Neural cell (in vitro differentiated cells): ENCODE results near the gene SUMO2.

Experiments used
- CTCF ChIP-seq: fragments of 450-650 bp; IDR thresholded peaks from 2 replicates; pipeline ENCODE4 v1.5.1; 2014; ENCODE audit warnings: antibody characterized with exemption, mild to moderate bottlenecking, moderate library complexity; ENCODE audit not compliant: poor library complexity, severe bottlenecking
- EP300 ChIP-seq: fragments of 450-650 bp; conservative IDR thresholded peaks from 2 replicates; pipeline ENCODE4 v1.6.1; 2014; ENCODE audit warnings: antibody characterized with exemption, mild to moderate bottlenecking, moderate library complexity; ENCODE audit not compliant: poor library complexity, severe bottlenecking
- EZH2 ChIP-seq: fragments of 200-600, 300-800 bp; shearing (Covaris generic), sonication (generic); IDR thresholded peaks from 2 replicates; pipeline ENCODE4 v1.6.1; 2014; ENCODE audit warnings: antibody characterized with exemption, low read length, borderline replicate concordance, mild to moderate bottlenecking; ENCODE audit not compliant: insufficient read depth, poor library complexity, severe bottlenecking
- POLR2AphosphoS5 ChIP-seq: IDR thresholded peaks from 2 replicates; pipeline ENCODE4 v1.6.1; 2012
- REST ChIP-seq: IDR thresholded peaks from 2 replicates; pipeline ENCODE4 v1.6.1; 2012; ENCODE audit warnings: borderline replicate concordance
- TAF1 ChIP-seq: IDR thresholded peaks from 2 replicates; pipeline ENCODE4 v1.6.1; 2012; ENCODE audit warnings: low read depth

GRCh38 chr17:75160211-75160610, 22.5 kb downstream of the SUMO2 start:
- TF ChIP-seq CTCF, result no peak
- no peak for TF ChIP-seq EZH2
- no peak for TF ChIP-seq REST
- TF ChIP-seq POLR2AphosphoS5, result no peak
- TF ChIP-seq TAF1, result no peak
- TF ChIP-seq EP300, result no peak
